GM12892 (cell line): ENCODE data around the gene RAPGEF5.

Experiments
- POLR2A ChIP-seq: IDR thresholded peaks from 2 replicates; pipeline ENCODE4 v1.6.1; 2011; ENCODE audit warnings: low read depth, low read length, control low read depth
- TAF1 ChIP-seq: IDR thresholded peaks from 2 replicates; pipeline ENCODE4 v1.6.1; 2011; ENCODE audit warnings: low read depth, mild to moderate bottlenecking, control low read depth, low read length, borderline replicate concordance

- no peak for TF ChIP-seq TAF1
- no peak for TF ChIP-seq POLR2A
These were observed 216.4 kb downstream of the RAPGEF5 start for GRCh38 chr7:22140578-22140977.
